Right ventricle myocardium superior (tissue), 1 donor: ENCODE data around the gene PNPT1. TPM values are rescaled to one million over a fixed set of nuclear protein-coding genes. Genes with fewer than 3 reads are reported as not detected.
"Not testable (repeated sequence)": the region's sequence is repeated elsewhere in the genome, so short reads cannot be mapped to it uniquely, and the experiment has no call there.

Source experiments
- ATAC-seq: fragments of 200-7000 bp; cut with Tn5 transposase; one replicate; pipeline ENCODE4 v1.9.1; 2020; ENCODE audit warnings: mild to moderate bottlenecking; ENCODE audit not compliant: poor library complexity
- DNase-seq: peaks from one replicate; pipeline ENCODE4 v3.0.0-alpha.2; 2020
- intact Hi-C: fragments of 100-400 bp; cut with DNase I; formaldehyde crosslinking; loops from one replicate; pipeline ENCODE4 v1.11.2; 2022
- total RNA-seq: library from RNA; stranded (reverse); fragmentation: NEBNext Ultra II Directional; extraction: Animal tissue kit (Norgen Biotek cat#: 25700); gene quantifications from one replicate; pipeline ENCODE4 v1.2.1, GENCODE V29; 2021
- donor health status: DM: no; HTN: yes; CAD: no; lungs with severe emphysema.

PNPT1 gene
- total RNA-seq, 1 donor from 2014 or later = 31.5 TPM

DNA sequence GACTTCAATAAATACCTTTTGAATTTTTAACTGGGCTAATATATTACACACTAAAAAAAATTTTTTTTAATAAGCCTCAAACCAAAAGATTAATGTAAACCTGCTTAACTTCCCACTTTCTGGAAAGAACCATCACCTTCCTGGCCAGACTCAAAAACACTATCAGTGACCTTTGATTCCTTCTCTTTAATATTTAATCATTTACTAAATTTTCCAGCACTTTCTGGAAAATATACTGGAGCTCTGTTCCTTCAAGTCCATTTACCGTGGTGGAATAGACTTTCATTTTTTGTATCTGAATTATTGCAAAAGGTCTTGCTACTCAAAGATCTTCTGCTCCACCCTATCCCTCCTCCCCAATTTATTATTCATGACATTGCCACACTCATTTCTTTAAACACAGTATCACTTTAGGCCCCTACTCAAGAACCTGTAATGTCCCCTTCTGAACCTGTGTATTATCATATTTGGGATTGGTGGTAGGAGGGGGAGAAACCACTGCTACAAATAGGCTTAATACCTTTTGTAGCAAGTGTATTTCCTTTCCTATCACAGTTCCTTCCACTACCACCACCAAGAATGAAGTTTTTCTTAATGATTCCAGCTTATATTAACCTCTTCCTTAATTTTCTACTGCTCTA lies 83.6 kb downstream of the PNPT1 start:
- intact Hi-C loops = no loop called here
- DNase-seq = no peak
- no peak for ATAC-seq

DNA sequence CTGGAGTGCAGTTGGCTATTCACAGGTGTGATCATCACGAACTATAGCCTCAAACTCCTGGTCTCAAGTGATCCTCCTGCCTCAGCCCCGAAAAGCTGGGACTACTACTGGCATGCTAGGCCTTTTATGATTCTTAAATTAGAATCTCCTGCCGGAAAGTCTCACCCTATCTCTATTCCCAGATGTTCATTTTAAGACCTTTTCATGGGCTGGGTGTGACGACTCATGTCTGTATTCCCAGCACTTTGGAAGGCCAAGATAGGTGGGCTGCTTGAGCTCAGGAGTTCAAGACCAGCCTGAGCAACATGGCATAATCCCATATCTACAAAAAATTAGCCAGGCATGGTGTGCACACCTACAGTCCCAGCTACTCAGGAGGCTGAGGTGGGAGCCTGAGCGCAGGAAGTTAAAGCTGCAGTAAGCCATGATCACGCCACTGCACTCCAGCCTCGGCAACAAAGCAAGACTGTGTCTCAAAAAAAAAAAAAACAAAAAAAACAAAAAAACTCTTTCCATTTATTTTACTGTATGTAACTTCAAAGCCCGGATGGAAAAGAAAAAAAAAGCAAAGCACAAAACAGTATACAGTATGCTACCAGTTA lies 84.3 kb downstream of the PNPT1 start:
- intact Hi-C loops = no loop called here
- no peak for ATAC-seq

DNA sequence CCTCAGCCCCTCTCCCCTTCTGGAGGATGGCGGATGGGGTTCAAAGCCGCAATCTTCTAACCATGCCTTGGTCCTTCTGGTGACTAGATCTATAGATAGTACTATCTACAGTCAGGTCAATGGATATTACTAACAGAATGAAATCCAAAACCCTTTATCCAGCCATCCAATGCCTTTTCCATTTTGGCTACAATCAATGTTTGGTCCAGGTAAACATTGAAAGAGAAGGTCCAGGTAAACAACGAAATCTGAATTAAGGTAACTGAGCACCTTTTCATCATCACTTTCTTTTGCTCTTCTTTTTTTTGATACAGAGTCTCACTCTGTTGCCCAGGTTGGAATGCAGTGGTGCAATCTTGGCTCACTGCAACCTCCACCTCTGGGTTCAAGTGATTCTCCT lies 85.9 kb downstream of the PNPT1 start:
- DNase-seq (no peak), ATAC-seq (no peak)
- intact Hi-C loops = no loop called here

More for the DNA sequence above, 84.3 kb downstream of the PNPT1 start:
- no peak for DNase-seq

DNA sequence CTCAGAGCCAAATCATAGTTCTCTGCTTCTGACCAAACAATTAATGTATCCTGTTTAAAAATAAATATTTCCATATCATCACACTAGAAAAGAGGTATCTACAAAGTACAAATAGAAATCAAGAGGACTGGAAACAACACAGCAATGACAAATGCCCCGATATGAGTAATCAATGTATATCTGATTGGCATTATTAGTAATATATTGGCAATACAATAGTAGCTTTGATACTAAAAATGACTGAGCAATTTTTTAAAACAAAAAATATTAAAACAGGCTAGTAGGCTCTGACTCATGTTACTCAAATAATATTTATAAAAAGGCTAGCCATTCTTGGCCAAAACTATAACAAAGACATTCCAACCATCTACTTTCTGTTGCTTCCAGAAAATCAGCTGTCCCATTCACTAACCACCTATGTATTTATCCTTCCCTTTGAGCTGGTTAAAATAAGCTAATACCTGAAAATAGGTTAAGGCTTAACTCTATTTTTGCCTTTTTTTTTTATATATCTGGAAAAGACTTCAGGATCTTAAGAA lies 89.5 kb downstream of the PNPT1 start:
- no peak for ATAC-seq
- no peak for DNase-seq
- intact Hi-C loops = no loop called here

DNA sequence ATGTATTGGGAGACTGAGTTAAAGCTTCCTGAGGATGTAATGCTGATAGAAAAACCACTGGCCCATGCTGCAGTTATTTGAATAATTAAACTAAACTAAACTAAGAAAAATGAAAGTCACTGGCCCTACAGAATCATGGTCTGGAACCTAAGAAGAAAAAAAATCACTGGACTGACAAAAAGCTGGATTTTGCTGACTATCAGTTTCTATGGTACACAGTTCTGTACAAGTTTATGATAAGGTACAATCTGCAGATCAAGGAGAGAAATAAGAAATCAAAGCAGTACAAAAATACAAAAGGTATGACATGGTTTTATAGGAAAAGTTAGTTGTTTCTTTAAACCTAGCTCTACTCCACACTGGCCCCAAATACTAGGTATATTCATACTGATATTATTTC lies 91.8 kb downstream of the PNPT1 start:
- no peak for ATAC-seq
- intact Hi-C loops = no loop called here
- DNase-seq = no peak

DNA sequence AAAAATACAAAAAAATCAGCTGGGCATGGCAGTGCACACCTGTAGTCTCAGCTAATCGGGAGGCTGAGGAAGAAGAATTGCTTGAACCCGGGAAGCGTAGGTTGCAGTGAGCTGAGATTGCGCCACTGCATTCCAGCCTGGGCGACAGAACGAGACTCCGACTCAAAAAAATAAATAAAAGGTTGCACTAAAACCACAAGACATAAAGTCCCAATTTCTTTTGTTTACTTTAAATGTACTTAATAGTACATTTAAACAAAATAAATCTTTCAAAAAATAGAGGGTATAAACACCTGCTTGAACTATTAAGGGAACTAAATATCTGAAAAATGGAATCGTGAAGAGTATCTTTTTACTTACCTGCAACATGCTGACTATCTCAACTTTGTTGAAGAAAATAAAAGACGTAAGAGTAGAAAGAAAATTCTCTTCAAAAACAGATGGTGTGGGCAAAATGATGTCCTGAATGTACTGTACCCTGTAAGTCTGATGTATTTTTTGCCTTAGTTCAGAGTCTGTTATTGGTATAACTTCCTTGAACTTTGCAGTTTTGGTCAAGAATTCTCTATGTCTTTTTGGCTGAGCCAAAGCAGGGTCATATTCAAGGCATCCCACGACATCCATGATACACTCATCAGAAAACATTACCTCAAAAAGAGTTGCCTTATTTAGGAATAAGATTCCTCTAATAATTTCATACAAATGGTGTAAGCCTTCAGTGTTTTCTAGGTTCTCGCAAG lies 95.4 kb downstream of the PNPT1 start:
- intact Hi-C loops = no loop called here
- no peak for DNase-seq

DNA sequence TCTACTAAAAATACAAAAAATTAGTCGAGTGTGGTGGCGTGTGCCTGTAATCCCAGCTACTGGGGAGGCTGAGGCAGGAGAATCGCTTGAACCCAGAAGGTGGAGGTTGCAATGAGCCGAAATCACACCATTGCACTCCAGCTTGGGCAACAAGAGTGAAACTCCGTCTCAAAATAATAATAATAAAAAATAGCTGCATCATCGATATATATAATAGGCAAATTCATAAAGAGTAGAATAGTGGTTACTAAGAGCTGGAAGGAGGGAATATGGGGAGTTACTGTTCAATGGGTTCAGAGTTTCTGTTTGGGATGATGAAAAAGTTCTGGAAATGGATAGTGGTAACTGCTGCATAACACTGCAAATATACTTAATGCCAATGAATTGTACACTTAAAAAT lies 96.8 kb downstream of the PNPT1 start:
- intact Hi-C loops, DNase-seq, ATAC-seq: not testable (repeated sequence)

More for the DNA sequence above, 95.4 kb downstream of the PNPT1 start:
- ATAC-seq = no peak

DNA sequence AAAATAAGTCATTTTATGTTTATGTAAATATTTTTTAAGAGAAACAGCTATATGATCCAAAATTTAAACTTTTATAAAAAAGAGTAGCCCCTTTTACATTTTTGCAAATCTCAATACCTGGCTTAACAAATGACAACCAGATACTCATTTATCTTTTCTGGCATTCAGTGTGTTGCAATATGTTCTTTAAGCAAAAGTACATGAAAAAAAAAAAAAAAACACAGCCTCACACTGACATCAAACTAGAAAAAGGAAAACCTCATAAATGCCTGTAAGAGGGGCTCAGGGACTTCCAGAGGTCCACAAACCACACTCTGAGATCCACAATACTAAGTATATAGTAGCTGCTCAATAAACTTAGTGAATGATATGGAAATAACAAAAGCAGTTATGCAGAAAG lies 98.1 kb downstream of the PNPT1 start:
- DNase-seq (no peak), ATAC-seq (no peak)
- intact Hi-C loops = no loop called here

DNA sequence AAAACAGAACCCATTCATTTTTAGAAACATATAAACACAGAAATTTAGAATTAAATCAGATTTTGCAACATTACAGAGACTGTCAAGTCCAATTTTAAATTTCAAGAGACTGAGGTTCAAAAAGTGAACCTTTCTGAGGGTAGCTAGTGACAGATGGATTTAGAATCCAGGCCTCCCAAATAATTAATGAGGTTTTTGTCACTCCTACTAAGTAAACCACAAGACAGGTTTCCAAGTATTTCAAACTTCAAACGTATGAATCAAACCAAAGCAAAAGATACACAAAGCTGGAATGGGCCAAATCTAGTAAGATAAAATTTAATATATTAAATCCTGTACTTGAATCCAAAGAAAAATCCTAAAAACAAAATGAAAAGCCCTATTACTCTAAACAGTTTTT lies 101.5 kb downstream of the PNPT1 start:
- no peak for DNase-seq
- intact Hi-C loops = no loop called here
- no peak for ATAC-seq

DNA sequence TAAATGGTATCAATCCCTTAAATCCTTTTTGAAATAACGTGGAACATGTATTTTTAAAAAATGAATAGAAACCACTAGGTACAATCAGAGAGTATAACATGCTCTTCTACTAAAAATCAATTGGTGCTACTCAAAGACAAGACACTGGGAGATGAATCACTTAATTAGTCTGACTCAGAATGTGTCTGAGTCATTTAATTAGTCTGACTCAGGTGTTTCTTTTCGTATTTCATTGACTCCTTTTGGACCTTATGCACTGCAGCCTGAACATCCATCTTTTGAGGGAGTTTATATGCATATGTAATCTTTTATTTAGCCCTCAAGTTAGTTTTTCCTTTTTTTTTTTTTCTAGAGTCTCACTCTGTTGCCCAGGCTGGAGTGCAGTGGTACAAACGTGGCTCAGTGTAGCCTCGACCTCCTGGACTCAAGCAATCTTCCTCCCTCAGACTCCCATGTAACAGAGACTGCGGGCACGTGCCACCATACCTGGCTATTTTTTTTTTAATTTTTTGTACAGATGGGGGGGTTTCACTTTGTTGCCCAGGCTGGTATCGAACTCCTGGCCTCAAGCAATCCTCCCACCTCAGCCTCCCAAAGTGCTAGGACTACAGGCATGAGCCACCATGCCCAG lies 102.7 kb downstream of the PNPT1 start:
- no peak for DNase-seq
- ATAC-seq = no peak
- intact Hi-C loops = no loop called here

DNA sequence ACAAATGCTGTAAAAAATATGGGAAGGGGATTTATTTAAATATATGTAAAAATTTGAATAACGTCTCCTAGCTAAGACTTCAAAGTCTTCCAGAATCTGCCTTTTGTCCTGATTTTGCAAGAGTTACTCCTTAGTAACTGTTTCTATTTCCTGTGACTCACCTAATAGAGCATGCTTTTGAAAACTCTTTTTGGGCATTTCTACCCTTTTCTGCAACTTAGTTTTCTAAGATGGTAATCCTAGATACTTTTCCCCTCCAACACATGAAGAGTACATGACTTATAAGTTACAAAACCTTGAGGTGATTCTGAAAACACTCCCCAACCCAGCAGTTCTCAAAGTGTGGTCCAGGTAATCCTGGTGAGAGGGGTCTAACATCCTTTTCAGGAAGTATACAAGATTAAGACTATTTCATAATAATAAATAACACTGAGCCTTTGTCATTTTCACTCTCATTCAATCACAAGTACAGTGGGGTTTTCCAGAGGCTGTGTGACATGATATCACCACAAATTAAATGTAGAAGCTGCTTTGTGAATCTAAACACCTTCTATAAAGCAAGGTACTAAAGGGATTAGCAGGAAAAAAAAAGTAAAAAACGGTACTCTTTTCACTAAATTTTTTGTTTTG lies 108.1 kb downstream of the PNPT1 start:
- DNase-seq (no peak), ATAC-seq (no peak)
- intact Hi-C loops = no loop called here

Other genes with a start within 250 kb of the PNPT1 start
- gene CFAP36, start 174.1 kb downstream of the PNPT1 start, total RNA-seq = 19.8 TPM
- gene PPP4R3B, start 76.2 kb downstream of the PNPT1 start, total RNA-seq = 24.7 TPM
- 62.5 TPM for gene EFEMP1, start 229.9 kb upstream of the PNPT1 start, total RNA-seq